A673 (cell line): Measurements from ENCODE around the gene ATP1A2.

Experiments used
- EZH2 ChIP-seq: fragments of 200-600 bp; sonication (generic); IDR thresholded peaks from 2 replicates; pipeline ENCODE4 v1.6.1; 2017; ENCODE audit warnings: borderline replicate concordance, low read depth, mild to moderate bottlenecking, mixed read lengths, antibody characterized with exemption, low read length; ENCODE audit not compliant: poor library complexity, severe bottlenecking
- TF ChIP-seq, protein P1 (sequence below): fragments of 300-800, 200-600 bp; sonication (generic); conservative IDR thresholded peaks from 2 replicates; pipeline ENCODE4 v1.5.1; 2017; ENCODE audit warnings: low read depth, mild to moderate bottlenecking, antibody characterized with exemption, low read length, moderate library complexity, mixed read lengths

DNA sequence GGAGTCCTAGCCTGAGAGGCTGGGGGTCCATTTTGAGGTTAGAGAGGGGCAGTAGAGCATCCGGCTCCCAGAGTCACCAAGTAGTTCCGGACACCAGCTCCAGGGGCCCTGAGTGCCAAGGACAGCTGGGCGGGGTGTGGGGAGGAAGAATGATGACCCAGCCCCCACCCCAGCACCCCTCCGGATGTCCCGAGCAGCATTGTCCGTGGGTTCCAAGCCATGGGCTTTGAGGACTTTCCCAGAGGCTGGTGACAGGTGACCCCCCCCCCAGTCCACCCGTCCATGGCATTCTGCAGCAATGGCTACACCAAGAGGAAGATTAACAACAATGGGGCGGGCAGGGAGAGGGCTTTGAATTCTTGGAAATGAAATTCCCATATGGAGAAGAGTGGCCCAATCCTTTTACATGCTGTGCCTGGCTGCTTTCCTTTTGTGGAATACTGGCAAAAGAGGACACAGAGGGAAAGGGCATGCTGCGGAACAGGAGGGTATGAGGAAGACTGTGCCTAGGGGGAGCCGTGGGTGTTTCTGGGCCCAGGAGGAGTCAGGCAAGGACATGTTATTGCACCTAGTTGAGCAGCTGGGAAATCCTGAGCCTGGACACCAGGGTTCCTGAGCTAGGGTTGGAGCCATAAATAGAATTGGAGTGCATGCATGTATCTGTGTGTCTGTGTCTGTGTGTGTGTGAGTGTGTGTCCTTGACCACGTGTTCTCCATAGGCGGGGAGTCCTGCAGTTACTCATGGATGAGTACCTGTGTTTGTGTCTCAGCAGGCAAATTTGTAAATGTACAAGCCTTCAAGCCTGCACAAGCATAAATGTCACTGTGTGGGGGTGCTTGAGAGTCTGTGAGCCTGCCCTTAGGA, 956 bp downstream of the ATP1A2 start:
- TF ChIP-seq, protein P1, sequence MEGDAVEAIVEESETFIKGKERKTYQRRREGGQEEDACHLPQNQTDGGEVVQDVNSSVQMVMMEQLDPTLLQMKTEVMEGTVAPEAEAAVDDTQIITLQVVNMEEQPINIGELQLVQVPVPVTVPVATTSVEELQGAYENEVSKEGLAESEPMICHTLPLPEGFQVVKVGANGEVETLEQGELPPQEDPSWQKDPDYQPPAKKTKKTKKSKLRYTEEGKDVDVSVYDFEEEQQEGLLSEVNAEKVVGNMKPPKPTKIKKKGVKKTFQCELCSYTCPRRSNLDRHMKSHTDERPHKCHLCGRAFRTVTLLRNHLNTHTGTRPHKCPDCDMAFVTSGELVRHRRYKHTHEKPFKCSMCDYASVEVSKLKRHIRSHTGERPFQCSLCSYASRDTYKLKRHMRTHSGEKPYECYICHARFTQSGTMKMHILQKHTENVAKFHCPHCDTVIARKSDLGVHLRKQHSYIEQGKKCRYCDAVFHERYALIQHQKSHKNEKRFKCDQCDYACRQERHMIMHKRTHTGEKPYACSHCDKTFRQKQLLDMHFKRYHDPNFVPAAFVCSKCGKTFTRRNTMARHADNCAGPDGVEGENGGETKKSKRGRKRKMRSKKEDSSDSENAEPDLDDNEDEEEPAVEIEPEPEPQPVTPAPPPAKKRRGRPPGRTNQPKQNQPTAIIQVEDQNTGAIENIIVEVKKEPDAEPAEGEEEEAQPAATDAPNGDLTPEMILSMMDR = no peak
- TF ChIP-seq EZH2 = no peak
